ENCODE data around the gene FGD2. TPM values are rescaled to one million over a fixed set of nuclear protein-coding genes. Genes with fewer than 3 reads are reported as not detected.

FGD2 gene
- total and polyA plus RNA-seq, 2 donors (not counting 1 experiment from before 2014, with no cell fraction given): 352 to 682 TPM

DNA sequence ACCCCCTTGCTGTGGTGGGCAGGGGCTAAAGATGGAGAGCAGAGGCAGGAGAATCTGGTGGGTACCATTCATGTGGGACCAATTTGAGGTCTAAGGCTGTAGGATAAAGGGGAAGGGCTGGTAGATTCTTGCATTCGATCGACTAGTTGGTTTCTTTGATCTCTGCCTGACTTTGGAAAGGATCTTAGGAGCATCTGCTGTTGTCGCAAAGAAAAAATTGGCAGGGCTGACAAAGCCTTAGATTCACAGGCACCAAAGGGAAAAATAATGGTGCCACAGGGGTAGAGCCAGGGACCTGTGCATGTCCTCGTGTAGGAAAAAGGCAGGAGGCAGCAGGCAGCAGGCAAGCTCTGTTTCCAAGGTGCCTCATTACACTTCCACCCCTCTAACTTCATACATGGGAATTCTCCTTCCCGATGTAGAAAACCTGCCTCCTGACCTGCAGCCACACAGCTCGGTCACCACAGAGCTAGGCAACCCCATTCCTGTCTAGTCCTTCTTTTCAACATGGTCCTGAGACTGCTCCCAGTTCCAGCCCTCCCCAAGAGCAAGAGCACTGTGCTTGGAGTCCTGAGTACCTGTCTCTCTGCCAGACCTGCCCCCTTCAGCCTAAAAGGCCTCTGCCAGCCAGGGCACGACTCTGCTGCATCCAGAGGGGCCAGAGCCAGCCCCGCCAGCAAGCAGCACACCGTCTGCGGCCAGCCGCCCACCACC, 71.9 kb downstream of the FGD2 start:
- Mint-ChIP-seq H3K27me3 (no peaks in the 10 kb centered on the region), H3K4me1 (peaks cover 6% of the 10 kb centered on the region), H3K4me3 (no peak overlapping the region), H3K9me3 (ENCODE audit: insufficient read depth) (no peaks in the 10 kb centered on the region), H3K27ac (no peak overlapping the region)
- ChIA-PET CTCF (no interaction called here), POLR2A (no interaction called here)
- Histone ChIP-seq H3K4me3 (ENCODE audit: control extremely low read depth in 1 of 5, extremely low read depth in 1 of 5, insufficient read depth in 1 of 5, low read depth in 2 of 5, low read length in 4 of 5) (no peak overlapping the region), H3K4me1 (ENCODE audit: control insufficient read depth in 2 of 2, insufficient read depth in 2 of 2, low read length in 2 of 2) (peaks cover 0 to 4% of the 10 kb centered on the region in 2 donors), H4K20me1 (ENCODE audit: control insufficient read depth, insufficient read depth, low read length, poor library complexity, severe bottlenecking) (no peaks in the 10 kb centered on the region), H3K27ac (ENCODE audit: low read length in 2 of 2) (no peak overlapping the region), H3K4me2 (replicated peaks; ENCODE audit: low read depth, low read length, poor library complexity, severe bottlenecking) (no peak overlapping the region), H3K36me3 (replicated peaks in 1 of 2; ENCODE audit: control extremely low read depth in 1 of 2, control insufficient read depth in 1 of 2, extremely low read depth in 1 of 2, insufficient read depth in 2 of 2, low read length in 1 of 2) (no peaks in the 10 kb centered on the region), H3K9me3 (ENCODE audit: control extremely low read depth in 1 of 3, control insufficient read depth in 2 of 3, insufficient read depth in 1 of 3, low read length in 2 of 3) (no peaks in the 10 kb centered on the region), H3K79me2 (ENCODE audit: control insufficient read depth, insufficient read depth, low read length) (no peaks in the 10 kb centered on the region), H3K27me3 (replicated peaks in 1 of 4; ENCODE audit: control extremely low read depth in 1 of 4, control insufficient read depth in 3 of 4, insufficient read depth in 4 of 4, low read length in 3 of 4) (no peaks in the 10 kb centered on the region), H2AFZ (ENCODE audit: insufficient read depth, low read depth, low read length, poor library complexity, severe bottlenecking) (no peak overlapping the region), H3K9ac (ENCODE audit: low read length) (no peak overlapping the region)
- TF ChIP-seq EZH2 (IDR thresholded peaks at IDR 0.05; ENCODE audit: borderline replicate concordance, insufficient read depth, low read depth, low read length, poor library complexity, severe bottlenecking): no peak
- TF ChIP-seq, protein P1, sequence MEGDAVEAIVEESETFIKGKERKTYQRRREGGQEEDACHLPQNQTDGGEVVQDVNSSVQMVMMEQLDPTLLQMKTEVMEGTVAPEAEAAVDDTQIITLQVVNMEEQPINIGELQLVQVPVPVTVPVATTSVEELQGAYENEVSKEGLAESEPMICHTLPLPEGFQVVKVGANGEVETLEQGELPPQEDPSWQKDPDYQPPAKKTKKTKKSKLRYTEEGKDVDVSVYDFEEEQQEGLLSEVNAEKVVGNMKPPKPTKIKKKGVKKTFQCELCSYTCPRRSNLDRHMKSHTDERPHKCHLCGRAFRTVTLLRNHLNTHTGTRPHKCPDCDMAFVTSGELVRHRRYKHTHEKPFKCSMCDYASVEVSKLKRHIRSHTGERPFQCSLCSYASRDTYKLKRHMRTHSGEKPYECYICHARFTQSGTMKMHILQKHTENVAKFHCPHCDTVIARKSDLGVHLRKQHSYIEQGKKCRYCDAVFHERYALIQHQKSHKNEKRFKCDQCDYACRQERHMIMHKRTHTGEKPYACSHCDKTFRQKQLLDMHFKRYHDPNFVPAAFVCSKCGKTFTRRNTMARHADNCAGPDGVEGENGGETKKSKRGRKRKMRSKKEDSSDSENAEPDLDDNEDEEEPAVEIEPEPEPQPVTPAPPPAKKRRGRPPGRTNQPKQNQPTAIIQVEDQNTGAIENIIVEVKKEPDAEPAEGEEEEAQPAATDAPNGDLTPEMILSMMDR (IDR thresholded peaks at IDR 0.05): no peak
- intact Hi-C loops (cut with micrococcal nuclease): no loop called here
- ATAC-seq (ENCODE audit: low read depth) (no peak), DNase-seq (no peak)
- 93% methylated on average over 11 of the region's 11 CpGs for WGBS (ENCODE audit: insufficient coverage)

DNA sequence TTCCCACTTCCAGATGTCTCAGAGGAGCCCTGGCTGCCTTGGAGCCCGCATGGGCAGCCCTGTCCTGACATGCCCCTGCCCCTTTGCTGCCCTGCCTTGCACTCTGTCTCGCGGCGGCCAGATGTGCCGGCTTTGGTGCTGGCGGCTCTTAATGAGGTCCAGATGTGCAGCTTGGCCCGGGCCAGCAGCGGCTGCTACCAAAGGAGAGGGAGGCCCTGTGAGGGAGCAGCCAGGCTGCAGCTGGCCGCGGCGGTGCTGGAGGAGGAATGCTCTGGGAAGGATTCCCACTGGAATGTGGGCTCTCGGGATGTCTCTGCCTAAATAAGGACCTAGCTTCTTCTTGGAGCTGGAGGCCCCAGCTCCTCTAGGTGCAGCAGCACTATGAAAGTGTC, 72.4 kb downstream of the FGD2 start:
- ATAC-seq (ENCODE audit: low read depth) (no peak), DNase-seq (no peak)
- CTCF ChIA-PET: no interaction called here
- Histone ChIP-seq H3K9ac (ENCODE audit: low read length) (no peak overlapping the region), H3K27ac (ENCODE audit: low read length in 2 of 2) (no peak overlapping the region), H3K4me1 (ENCODE audit: control insufficient read depth in 2 of 2, insufficient read depth in 2 of 2, low read length in 2 of 2) (no peaks in the 10 kb centered on the region), H4K20me1 (ENCODE audit: control insufficient read depth, insufficient read depth, low read length, poor library complexity, severe bottlenecking) (no peaks in the 10 kb centered on the region), H3K9me3 (ENCODE audit: control extremely low read depth in 1 of 3, control insufficient read depth in 2 of 3, insufficient read depth in 1 of 3, low read length in 2 of 3) (no peaks in the 10 kb centered on the region), H3K79me2 (ENCODE audit: control insufficient read depth, insufficient read depth, low read length) (no peaks in the 10 kb centered on the region), H3K4me2 (replicated peaks; ENCODE audit: low read depth, low read length, poor library complexity, severe bottlenecking) (no peak overlapping the region), H3K27me3 (replicated peaks in 1 of 4; ENCODE audit: control extremely low read depth in 1 of 4, control insufficient read depth in 3 of 4, insufficient read depth in 4 of 4, low read length in 3 of 4) (no peaks in the 10 kb centered on the region), H3K4me3 (ENCODE audit: control extremely low read depth in 1 of 5, extremely low read depth in 1 of 5, insufficient read depth in 1 of 5, low read depth in 2 of 5, low read length in 4 of 5) (no peak overlapping the region), H3K36me3 (replicated peaks in 1 of 2; ENCODE audit: control extremely low read depth in 1 of 2, control insufficient read depth in 1 of 2, extremely low read depth in 1 of 2, insufficient read depth in 2 of 2, low read length in 1 of 2) (no peaks in the 10 kb centered on the region), H2AFZ (ENCODE audit: insufficient read depth, low read depth, low read length, poor library complexity, severe bottlenecking) (no peak overlapping the region)
- TF ChIP-seq, protein P1 (IDR thresholded peaks at IDR 0.05): no peak
- no peak for TF ChIP-seq EZH2 (IDR thresholded peaks at IDR 0.05; ENCODE audit: borderline replicate concordance, insufficient read depth, low read depth, low read length, poor library complexity, severe bottlenecking)
- Mint-ChIP-seq H3K27me3 (no peaks in the 10 kb centered on the region), H3K4me1 (peaks cover 2% of the 10 kb centered on the region), H3K27ac (no peak overlapping the region), H3K4me3 (no peak overlapping the region), H3K9me3 (ENCODE audit: insufficient read depth) (no peaks in the 10 kb centered on the region)
- POLR2A ChIA-PET: no interaction called here
- WGBS (ENCODE audit: insufficient coverage): 94% methylated on average over 12 of the region's 12 CpGs
- intact Hi-C loops (cut with micrococcal nuclease): no loop called here
